HCT116 (cell line): ENCODE measurements around the gene AKT1. TPM values are rescaled to one million over a fixed set of nuclear protein-coding genes. Genes with fewer than 3 reads are reported as not detected.

Source experiments
- ATAC-seq: fragments of 200-7000 bp; cut with Tn5 transposase; 2 replicates; pipeline ENCODE4 v1.9.1; 2020; ENCODE audit warnings: mild to moderate bottlenecking, moderate library complexity
- BruUV-seq: library from RNA; stranded (reverse); fragments of 400-500 nt; replicated peaks from 2 replicates; lab custom pipeline; 2021; lab: Mats Ljungman, UMichigan
- CTCF ChIA-PET: fragments of 300-600 bp; sonication (Branson Sonifier 250); formaldehyde crosslinking; loops from one replicate; lab custom pipeline; 2021; ENCODE audit warnings: antibody characterized with exemption; lab: Charles Lee
- POLR2A ChIA-PET: fragments of 300-600, 350-600 bp; sonication (Branson Sonifier 250); formaldehyde crosslinking; loops from one replicate; lab custom pipeline; 2021; ENCODE audit warnings: antibody characterized with exemption; lab: Charles Lee
- RAD21 ChIA-PET, 2 experiments: fragments of 300-600 bp; sonication (Branson Sonifier 250); formaldehyde crosslinking; loops; one replicate each; lab custom pipeline; 2023; ENCODE audit warnings: low total read pairs in 2 of 2; ENCODE audit not compliant: uncharacterized antibody in 2 of 2, unreplicated experiment in 2 of 2, low non-redundant PET in 1 of 2; lab: Charles Lee
- DNase-seq: peaks from one replicate; pipeline ENCODE4 v3.0.0-alpha.2; 2010; ENCODE audit warnings: low read depth, low spot score
- H2AFZ ChIP-seq: fragments of 200-600 bp; shearing (Covaris generic), sonication (generic); 2 replicates; pipeline ENCODE4 v1.6.1; 2017; ENCODE audit warnings: low read depth, mixed run types, mixed read lengths, antibody characterized with exemption, low read length; ENCODE audit not compliant: poor library complexity, severe bottlenecking
- H3K27ac ChIP-seq: 2 replicates; pipeline ENCODE4 v1.5.1; 2012; ENCODE audit warnings: low read depth, low read length
- H3K27me3 ChIP-seq: fragments of 200-600 bp; sonication (generic); 2 replicates; pipeline ENCODE4 v1.6.1; 2016; ENCODE audit warnings: mixed run types, low read length, mixed read lengths; ENCODE audit not compliant: insufficient read depth
- H3K36me3 ChIP-seq, 2 experiments: fragments of 200-500 bp in 1 of 2; fragments of 200-600 bp in 1 of 2; sonication (Bioruptor generic) in 1 of 2; sonication (generic) in 1 of 2; 2 replicates each; pipeline versions ENCODE4 v1.5.1 to v1.6.1; 2014 to 2016; ENCODE audit warnings: low read length in 2 of 2, inconsistent platforms in 1 of 2, mixed read lengths in 1 of 2, mixed run types in 1 of 2; ENCODE audit not compliant: insufficient read depth in 2 of 2, control insufficient read depth in 1 of 2
- H3K4me1 ChIP-seq, 2 experiments: fragments of 200-600 bp in 1 of 2; sonication (generic) in 1 of 2; 2 replicates each; pipeline versions ENCODE4 v1.5.1 to v1.6.1; 2012 to 2017; ENCODE audit warnings: low read length in 2 of 2, inconsistent platforms in 1 of 2, mild to moderate bottlenecking in 1 of 2, mixed read lengths in 1 of 2, mixed run types in 1 of 2, moderate library complexity in 1 of 2; ENCODE audit not compliant: insufficient read depth in 2 of 2, control insufficient read depth in 1 of 2
- H3K4me2 ChIP-seq: fragments of 200-600 bp; sonication (generic); 2 replicates; pipeline ENCODE4 v1.6.1; 2017; ENCODE audit warnings: mixed run types, low read length, mixed read lengths
- H3K4me3 ChIP-seq, 2 experiments: fragments of 200-600 bp in 1 of 2; sonication (generic) in 1 of 2; replicated peaks in 1 of 2; 2 replicates each; pipeline ENCODE4 v1.5.1; 2011 to 2016; ENCODE audit warnings: low read length in 2 of 2, control low read depth in 1 of 2, low read depth in 1 of 2, mild to moderate bottlenecking in 1 of 2, mixed read lengths in 1 of 2, mixed run types in 1 of 2
- H3K79me2 ChIP-seq: fragments of 200-600 bp; sonication (generic); 2 replicates; pipeline ENCODE4 v1.6.1; 2017; ENCODE audit warnings: mild to moderate bottlenecking, mixed run types, low read length, moderate library complexity, mixed read lengths; ENCODE audit not compliant: insufficient read depth
- H3K9ac ChIP-seq: fragments of 200-600 bp; sonication (generic); 2 replicates; pipeline ENCODE4 v1.6.1; 2016; ENCODE audit warnings: low read length, mixed read lengths
- H3K9me2 ChIP-seq: fragments of 200-600 bp; sonication (generic), shearing (Covaris generic); 2 replicates; pipeline ENCODE4 v1.6.1; 2017; ENCODE audit warnings: mixed run types, mild to moderate bottlenecking, moderate library complexity; ENCODE audit not compliant: insufficient read depth
- H3K9me3 ChIP-seq, 2 experiments: fragments of 200-500 bp in 1 of 2; fragments of 200-600 bp in 1 of 2; sonication (Bioruptor generic) in 1 of 2; sonication (generic) in 1 of 2; 2 replicates each; pipeline ENCODE4 v1.6.1; 2014 to 2017; ENCODE audit warnings: low read length in 2 of 2, mixed read lengths in 2 of 2, inconsistent platforms in 1 of 2, low read depth in 1 of 2, mild to moderate bottlenecking in 1 of 2, mixed run types in 1 of 2, moderate library complexity in 1 of 2; ENCODE audit not compliant: control insufficient read depth in 1 of 2, insufficient read depth in 1 of 2
- H4K20me1 ChIP-seq: fragments of 200-600 bp; sonication (generic), shearing (Covaris generic); 2 replicates; pipeline ENCODE4 v1.6.1; 2017; ENCODE audit warnings: mixed run types, mild to moderate bottlenecking, moderate library complexity; ENCODE audit not compliant: insufficient read depth
- EZH2phosphoT487 ChIP-seq: fragments of 200-600 bp; IDR thresholded peaks from 2 replicates; pipeline ENCODE4 v1.6.1; 2018; ENCODE audit warnings: antibody characterized with exemption, borderline replicate concordance
- POLR2AphosphoS5 ChIP-seq: IDR thresholded peaks from 2 replicates; pipeline ENCODE4 v1.6.1; 2011; ENCODE audit warnings: mild to moderate bottlenecking, low read depth, low read length, moderate library complexity
- SRF ChIP-seq: IDR thresholded peaks from 2 replicates; pipeline ENCODE4 v1.6.1; 2012; ENCODE audit warnings: low read depth
- ZFX ChIP-seq: fragments of 450-650 bp; IDR thresholded peaks from 2 replicates; pipeline ENCODE4 v1.6.1; 2017
- intact Hi-C: fragments of 100-400 bp; cut with micrococcal nuclease; formaldehyde crosslinking; loops from 2 replicates; pipeline ENCODE4 v1.10.0; 2022
- total RNA-seq: library from RNA; stranded (reverse); gene quantifications from one replicate; pipeline ENCODE4 v1.2.1, GENCODE V29; 2021; ENCODE audit not compliant: unreplicated experiment
- TF ChIP-seq, protein P1 (sequence below), 3 experiments: fragments of 200-600 bp in 1 of 3; sonication (generic) in 1 of 3; IDR thresholded peaks in 2 of 3; conservative IDR thresholded peaks in 1 of 3; 2 replicates each; pipeline ENCODE4 v1.5.1; 2012 to 2017; ENCODE audit warnings: low read depth in 2 of 3, low read length in 2 of 3, antibody characterized with exemption in 1 of 3, borderline replicate concordance in 1 of 3, control low read depth in 1 of 3, mild to moderate bottlenecking in 1 of 3, mixed read lengths in 1 of 3, mixed run types in 1 of 3, moderate library complexity in 1 of 3; ENCODE audit not compliant: insufficient read depth in 1 of 3

The AKT1 gene
- total RNA-seq, 1 experiment from 2014 or later = 152 TPM

DNA sequence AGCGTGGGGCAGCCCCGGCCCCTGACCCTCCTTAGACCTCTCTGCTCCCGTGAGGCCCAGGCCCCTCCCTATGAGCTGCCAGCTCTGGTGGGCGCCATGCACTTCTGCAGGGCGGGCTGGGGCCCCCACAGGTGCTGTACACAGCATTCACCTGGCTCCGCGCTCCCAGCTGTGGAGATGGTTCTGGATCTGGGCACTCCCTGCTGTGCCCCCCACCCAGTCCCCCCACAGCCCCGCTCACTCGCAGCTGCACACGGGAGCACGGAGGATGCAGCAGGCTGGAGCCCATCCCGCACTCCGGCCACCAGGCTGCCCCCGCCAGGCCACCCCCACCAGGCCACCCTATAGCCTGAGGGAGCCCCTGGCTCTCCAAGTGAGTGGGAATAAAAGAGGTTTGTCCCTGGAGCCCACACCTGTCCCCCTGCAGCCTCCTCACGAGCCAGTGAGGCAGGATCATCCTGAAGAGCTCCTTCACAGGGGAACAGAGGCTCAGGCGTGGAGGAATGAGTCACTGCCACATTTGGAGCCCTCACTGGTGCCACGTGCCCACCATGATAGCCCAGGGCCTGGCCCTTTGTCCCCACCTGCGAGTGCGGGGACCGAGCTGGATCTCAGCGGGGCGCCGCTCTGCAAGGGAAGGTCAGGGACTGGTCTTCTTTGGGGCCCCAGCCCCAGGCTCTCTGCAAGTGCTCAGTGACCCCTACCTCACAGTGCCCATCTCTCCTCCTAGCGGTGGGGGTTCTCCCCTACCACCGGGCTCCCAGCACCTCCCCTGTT, 69.6 kb downstream of the AKT1 start:
- H3K79me2 ChIP-seq = no peaks in the 10 kb centered on the region
- no peak overlapping the region for H3K4me3 ChIP-seq
- ChIA-PET RAD21 (no interaction called here), CTCF (interaction anchor here (1.3 to 1.6 kb wide), 2 partner anchors 24 to 60 kb away, joined by 4 to 5 read pairs; no protein-coding TSS in a partner anchor), POLR2A (no interaction called here)
- no peak for DNase-seq
- BruUV-seq = no TSS peak
- peaks cover 13 to 24% of the 10 kb centered on the region in 2 experiments for H3K4me1 ChIP-seq
- no peaks in the 10 kb centered on the region for H3K9me3 ChIP-seq
- H3K4me2 ChIP-seq = no peak overlapping the region
- no peaks in the 10 kb centered on the region for H3K9me2 ChIP-seq
- no peak overlapping the region for H2AFZ ChIP-seq
- no peaks in the 10 kb centered on the region for H4K20me1 ChIP-seq
- TF ChIP-seq SRF (no peak), EZH2phosphoT487 (no peak)
- H3K27ac ChIP-seq = no peak overlapping the region; the same call in 1 of the 2 replicates
- no peaks in the 10 kb centered on the region for H3K27me3 ChIP-seq
- H3K9ac ChIP-seq = no peak overlapping the region
- intact Hi-C loops = no loop called here
- no peak for ATAC-seq
- H3K36me3 ChIP-seq = no peaks in the 10 kb centered on the region

DNA sequence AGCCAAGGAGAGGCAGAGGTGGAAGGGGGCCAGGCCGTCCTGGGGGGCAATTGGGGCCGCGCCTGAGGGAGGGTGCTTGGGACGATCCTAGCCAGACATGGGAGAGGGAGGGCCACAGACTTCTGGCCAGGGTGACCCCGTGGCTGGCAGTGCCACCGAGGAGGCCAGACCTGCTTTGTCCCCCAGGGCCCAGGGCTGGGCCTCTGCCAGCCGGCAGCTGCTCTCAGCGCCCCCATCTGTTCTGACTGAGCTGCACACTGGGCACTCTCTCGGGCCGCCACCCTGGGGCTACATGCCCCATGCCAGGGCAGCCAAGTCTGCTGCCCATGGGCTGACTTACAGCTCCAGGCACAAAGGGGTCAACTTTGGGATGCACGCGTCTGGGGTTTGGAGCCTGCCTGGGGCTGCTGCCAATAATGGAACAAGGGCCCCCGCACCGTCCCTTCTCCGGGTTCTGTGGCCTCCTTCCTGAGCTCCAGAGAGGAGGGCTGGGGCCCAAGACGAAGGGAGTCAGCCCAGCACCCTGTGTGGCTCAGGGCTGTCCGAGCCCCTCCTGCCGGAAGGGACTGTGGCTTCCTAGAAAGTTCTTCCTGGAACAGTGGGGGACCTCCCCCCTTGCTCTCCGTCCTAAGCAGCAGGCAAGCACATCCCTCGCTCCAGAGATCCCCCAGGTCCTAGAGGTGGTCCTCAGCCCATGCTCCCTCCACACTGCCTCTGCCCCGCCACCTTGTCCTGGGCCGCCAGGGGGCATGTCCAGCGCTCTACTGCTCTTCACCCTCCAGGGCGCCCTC, 70.4 kb downstream of the AKT1 start:
- Histone ChIP-seq H3K4me3 (peak overlapping the region; percentile 54 to 76), H3K9me2 (no peaks in the 10 kb centered on the region), H3K4me1 (peaks cover 13 to 24% of the 10 kb centered on the region in 2 experiments), H3K79me2 (no peaks in the 10 kb centered on the region), H3K4me2 (peak overlapping the region; percentile 98), H3K9ac (peak overlapping the region; percentile 71), H2AFZ (no peak overlapping the region), H3K27ac (peak overlapping the region; percentile 68; the same call in 1 of the 2 replicates), H3K36me3 (no peaks in the 10 kb centered on the region), H3K9me3 (no peaks in the 10 kb centered on the region), H4K20me1 (no peaks in the 10 kb centered on the region), H3K27me3 (no peaks in the 10 kb centered on the region)
- TSS peak; percentile 41 for BruUV-seq
- RAD21 ChIA-PET = no interaction called here
- CTCF ChIA-PET = interaction anchor here (0.6 to 1.6 kb wide), 7 partner anchors 9 to 500 kb away, joined by 3 to 5 read pairs (median 4); partner anchors contain the start of gene SIVA1
- TF ChIP-seq ZFX (no peak), POLR2AphosphoS5 (0 out of 2 replicates have a peak, but pooled peaks have one; percentile 16)
- TF ChIP-seq, protein P1, sequence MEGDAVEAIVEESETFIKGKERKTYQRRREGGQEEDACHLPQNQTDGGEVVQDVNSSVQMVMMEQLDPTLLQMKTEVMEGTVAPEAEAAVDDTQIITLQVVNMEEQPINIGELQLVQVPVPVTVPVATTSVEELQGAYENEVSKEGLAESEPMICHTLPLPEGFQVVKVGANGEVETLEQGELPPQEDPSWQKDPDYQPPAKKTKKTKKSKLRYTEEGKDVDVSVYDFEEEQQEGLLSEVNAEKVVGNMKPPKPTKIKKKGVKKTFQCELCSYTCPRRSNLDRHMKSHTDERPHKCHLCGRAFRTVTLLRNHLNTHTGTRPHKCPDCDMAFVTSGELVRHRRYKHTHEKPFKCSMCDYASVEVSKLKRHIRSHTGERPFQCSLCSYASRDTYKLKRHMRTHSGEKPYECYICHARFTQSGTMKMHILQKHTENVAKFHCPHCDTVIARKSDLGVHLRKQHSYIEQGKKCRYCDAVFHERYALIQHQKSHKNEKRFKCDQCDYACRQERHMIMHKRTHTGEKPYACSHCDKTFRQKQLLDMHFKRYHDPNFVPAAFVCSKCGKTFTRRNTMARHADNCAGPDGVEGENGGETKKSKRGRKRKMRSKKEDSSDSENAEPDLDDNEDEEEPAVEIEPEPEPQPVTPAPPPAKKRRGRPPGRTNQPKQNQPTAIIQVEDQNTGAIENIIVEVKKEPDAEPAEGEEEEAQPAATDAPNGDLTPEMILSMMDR (IDR thresholded peaks at IDR 0.05 in 2 of 3, conservative IDR thresholded peaks at IDR 0.05 in 1 of 3; ENCODE audit: borderline replicate concordance in 1 of 3, insufficient read depth in 1 of 3, low read depth in 2 of 3, low read length in 2 of 3) = peak in 2 of 3 experiments; percentile 33 to 38; a peak in 4 of 6 replicates
- POLR2A ChIA-PET = interaction anchor here (0.8 to 1.2 kb wide), 2 partner anchors 28 to 48 kb away, joined by 3 to 5 read pairs; partner anchors contain the start of gene SIVA1
- DNase-seq (no peak), ATAC-seq (peak; percentile 53)
- intact Hi-C loops = no loop called here
